Upper lobe of right lung (tissue), 1 donor: ENCODE results near the gene GMEB1. TPM values are rescaled to one million over a fixed set of nuclear protein-coding genes. Genes with fewer than 3 reads are reported as not detected.
"Not testable (repeated sequence)": the region's sequence is repeated elsewhere in the genome, so short reads cannot be mapped to it uniquely, and the experiment has no call there.

Source experiments
- ATAC-seq: fragments of 200-7000 bp; cut with Tn5 transposase; one replicate; pipeline ENCODE4 v1.9.1; 2020; ENCODE audit warnings: mild to moderate bottlenecking, moderate library complexity
- DNase-seq: peaks from one replicate; pipeline ENCODE4 v3.0.0-alpha.2; 2020
- H3K27ac ChIP-seq: fragments of 200-600 bp; one replicate; pipeline ENCODE4 v1.8.0; 2022
- H3K27me3 ChIP-seq: fragments of 200-600 bp; one replicate; pipeline ENCODE4 v1.8.0; 2022; ENCODE audit warnings: mild to moderate bottlenecking
- H3K36me3 ChIP-seq: fragments of 200-600 bp; one replicate; pipeline ENCODE4 v1.8.0; 2022
- H3K4me1 ChIP-seq: fragments of 200-600 bp; one replicate; pipeline ENCODE4 v1.8.0; 2022
- H3K4me3 ChIP-seq: fragments of 200-600 bp; one replicate; pipeline ENCODE4 v1.8.0; 2022; ENCODE audit warnings: mild to moderate bottlenecking
- H3K9me3 ChIP-seq: fragments of 200-600 bp; one replicate; pipeline ENCODE4 v1.8.0; 2022
- intact Hi-C: fragments of 100-400 bp; cut with DNase I; formaldehyde crosslinking; loops from one replicate; pipeline ENCODE4 v1.11.0; 2022
- total RNA-seq: library from RNA; stranded (reverse); fragmentation: NEBNext Ultra II Directional; extraction: Animal tissue kit (Norgen Biotek cat#: 25700); gene quantifications from one replicate; pipeline ENCODE4 v1.2.1, GENCODE V29; 2021
- TF ChIP-seq, protein P1 (sequence below): fragments of 200-600 bp; IDR thresholded peaks from one replicate; pipeline ENCODE4 v1.8.0; 2022; ENCODE audit warnings: antibody characterized with exemption
- donor health status: DM: no; HTN: yes; CAD: no; lungs with severe emphysema.

Gene GMEB1
- total RNA-seq, 1 donor from 2014 or later, result 12.9 TPM

DNA sequence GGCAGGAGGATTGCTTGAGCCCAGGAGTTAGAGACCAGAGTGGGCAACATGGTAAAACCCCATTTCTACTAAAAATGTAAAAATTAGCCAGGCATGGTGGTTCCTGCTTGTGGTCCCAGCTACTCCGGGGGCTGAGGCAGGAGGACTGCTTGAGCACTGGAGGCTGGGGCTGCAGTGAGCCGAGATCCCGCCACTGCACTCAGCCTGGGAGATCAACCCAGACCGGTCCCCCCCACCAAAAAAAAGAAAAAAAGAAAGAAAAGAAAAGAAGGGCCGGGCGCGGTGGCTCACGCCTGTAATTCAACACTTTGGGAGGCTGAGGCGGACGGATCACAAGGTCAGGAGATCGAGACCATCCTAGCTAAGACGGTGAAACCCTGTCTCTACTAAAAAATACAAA lies 1.8 kb upstream of the GMEB1 start:
- Histone ChIP-seq H3K4me1 (peaks cover 8% of the 10 kb centered on the region), H3K4me3 (no peak overlapping the region), H3K9me3 (no peaks in the 10 kb centered on the region), H3K27me3 (no peaks in the 10 kb centered on the region), H3K36me3 (no peaks in the 10 kb centered on the region), H3K27ac (no peak overlapping the region)
- TF ChIP-seq, protein P1, sequence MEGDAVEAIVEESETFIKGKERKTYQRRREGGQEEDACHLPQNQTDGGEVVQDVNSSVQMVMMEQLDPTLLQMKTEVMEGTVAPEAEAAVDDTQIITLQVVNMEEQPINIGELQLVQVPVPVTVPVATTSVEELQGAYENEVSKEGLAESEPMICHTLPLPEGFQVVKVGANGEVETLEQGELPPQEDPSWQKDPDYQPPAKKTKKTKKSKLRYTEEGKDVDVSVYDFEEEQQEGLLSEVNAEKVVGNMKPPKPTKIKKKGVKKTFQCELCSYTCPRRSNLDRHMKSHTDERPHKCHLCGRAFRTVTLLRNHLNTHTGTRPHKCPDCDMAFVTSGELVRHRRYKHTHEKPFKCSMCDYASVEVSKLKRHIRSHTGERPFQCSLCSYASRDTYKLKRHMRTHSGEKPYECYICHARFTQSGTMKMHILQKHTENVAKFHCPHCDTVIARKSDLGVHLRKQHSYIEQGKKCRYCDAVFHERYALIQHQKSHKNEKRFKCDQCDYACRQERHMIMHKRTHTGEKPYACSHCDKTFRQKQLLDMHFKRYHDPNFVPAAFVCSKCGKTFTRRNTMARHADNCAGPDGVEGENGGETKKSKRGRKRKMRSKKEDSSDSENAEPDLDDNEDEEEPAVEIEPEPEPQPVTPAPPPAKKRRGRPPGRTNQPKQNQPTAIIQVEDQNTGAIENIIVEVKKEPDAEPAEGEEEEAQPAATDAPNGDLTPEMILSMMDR, result no peak
- no peak for ATAC-seq
- no peak for DNase-seq
- intact Hi-C loops, result no loop called here

DNA sequence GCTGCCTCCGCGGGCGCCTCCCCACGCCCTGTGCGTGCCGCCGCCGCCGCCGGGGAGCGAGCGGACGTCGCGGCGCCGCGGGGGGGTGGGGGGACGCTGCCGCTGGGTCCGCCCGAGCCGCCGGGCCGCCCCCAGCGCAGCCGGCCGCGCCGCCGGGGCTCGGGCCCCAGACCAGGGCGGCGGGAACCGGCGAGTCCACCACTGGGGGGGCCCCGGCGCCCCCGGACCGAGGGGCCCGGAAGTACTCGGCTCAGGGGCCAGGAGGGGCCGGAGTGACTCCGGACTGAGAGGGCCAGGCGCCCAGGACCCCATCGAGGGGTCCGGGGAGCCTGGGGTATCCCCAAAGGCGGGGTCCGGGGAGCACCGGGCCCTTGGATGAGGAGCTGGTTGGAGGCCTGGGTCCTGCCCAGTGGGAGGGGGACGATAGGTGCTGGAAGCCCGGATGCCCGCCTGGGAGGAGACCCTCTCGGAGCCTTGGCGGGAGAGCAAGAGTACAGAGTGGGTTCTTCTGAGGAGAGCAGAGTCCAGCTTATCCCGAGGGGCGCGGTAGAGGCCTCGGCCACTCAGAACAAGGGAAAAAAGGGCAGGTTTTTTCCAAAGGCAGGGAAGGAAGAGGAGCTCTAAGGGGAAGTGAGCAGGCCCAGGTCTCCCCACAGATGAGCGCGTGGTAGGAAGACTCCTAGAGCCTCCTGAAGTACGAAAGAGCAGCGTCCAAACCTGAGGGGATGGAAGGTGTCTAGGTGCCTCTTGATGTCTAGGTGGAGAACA lies 556 bp downstream of the GMEB1 start:
- Histone ChIP-seq H3K4me1 (peaks cover 8% of the 10 kb centered on the region), H3K4me3 (peak overlapping the region; percentile 97), H3K36me3 (no peaks in the 10 kb centered on the region), H3K9me3 (no peaks in the 10 kb centered on the region), H3K27ac (peak overlapping the region; percentile 99), H3K27me3 (no peaks in the 10 kb centered on the region)
- intact Hi-C loops, result no loop called here
- TF ChIP-seq, protein P1, result no peak
- peak; percentile 88 for DNase-seq
- ATAC-seq, result peak; percentile 90

DNA sequence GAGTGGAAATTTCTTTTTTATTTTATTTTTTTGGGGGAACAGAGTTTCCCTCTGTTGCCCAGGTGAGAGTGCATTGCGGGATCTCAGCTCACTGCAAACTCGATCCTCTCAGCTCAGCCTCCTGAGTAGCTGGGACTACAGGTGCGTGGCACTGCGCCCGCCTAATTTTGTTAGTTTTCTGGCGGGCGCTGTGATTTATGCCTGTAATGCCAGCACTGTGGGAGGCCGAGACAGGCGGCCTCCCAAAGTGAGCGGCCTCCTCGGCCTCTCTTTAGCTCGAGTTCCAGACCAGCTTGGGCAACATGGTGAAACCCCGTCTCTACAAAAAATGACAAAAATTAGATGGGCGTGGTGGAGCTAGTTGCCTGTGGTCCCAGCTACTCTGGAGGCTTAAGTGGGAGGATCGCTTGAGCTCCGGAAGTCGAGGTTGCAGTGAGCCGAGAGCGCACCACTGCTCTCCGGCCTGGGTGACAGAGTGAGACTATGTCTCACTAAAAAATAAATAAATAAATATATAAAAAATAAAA lies 2.7 kb downstream of the GMEB1 start:
- Histone ChIP-seq H3K27me3 (no peaks in the 10 kb centered on the region), H3K4me3 (no peak overlapping the region), H3K36me3 (no peaks in the 10 kb centered on the region), H3K27ac (no peak overlapping the region), H3K4me1 (peaks cover 8% of the 10 kb centered on the region), H3K9me3 (no peaks in the 10 kb centered on the region)
- ATAC-seq, result no peak
- no peak for DNase-seq
- intact Hi-C loops, result no loop called here
- TF ChIP-seq, protein P1, result no peak

DNA sequence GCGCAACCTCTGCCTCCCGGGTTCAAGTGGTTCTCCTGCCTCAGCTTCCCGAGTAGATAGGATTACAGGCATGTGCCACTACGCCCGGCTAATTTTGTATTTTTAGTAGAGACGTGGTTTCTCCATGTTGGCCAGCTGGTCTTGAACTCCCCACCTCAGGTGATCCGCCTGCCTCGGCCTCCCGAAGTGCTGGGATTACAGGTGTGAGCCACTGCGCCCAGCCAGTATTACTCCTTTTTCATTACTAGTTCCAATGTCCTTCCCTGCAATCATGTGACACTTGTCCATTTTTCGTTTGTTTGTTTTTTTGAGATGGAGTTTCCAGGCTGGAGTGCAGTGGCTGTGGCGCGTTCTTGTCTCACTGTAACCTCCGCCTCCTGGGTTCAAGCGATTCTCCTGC lies 4.4 kb downstream of the GMEB1 start:
- not testable (repeated sequence) for DNase-seq

DNA sequence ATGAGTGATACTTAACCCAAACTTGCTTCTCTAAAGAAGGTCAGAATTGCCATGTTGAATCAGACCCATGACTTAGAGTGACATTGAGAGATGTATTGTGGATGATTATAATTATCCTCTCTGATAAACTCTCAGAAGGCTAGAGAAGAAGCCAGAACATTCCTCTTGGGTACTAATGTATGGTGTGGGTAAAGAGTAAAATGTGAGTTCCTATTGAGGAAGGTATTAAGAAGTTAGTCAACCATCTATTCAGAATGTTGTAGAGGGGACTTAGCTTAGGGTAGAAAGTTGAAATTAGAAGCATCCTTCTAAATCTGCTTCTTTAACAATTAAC lies 7.3 kb downstream of the GMEB1 start:
- intact Hi-C loops, result no loop called here
- DNase-seq (no peak), ATAC-seq (no peak)
- TF ChIP-seq, protein P1, result no peak
- no peaks in the 10 kb centered on the region for H3K27me3 ChIP-seq
- H3K4me3 ChIP-seq, result no peak overlapping the region
- H3K27ac ChIP-seq, result no peak overlapping the region
- H3K4me1 ChIP-seq, result no peaks in the 10 kb centered on the region
- no peaks in the 10 kb centered on the region for H3K9me3 ChIP-seq
- no peaks in the 10 kb centered on the region for H3K36me3 ChIP-seq

More for the DNA sequence above, 4.4 kb downstream of the GMEB1 start:
- H3K9me3 ChIP-seq, H3K4me1 ChIP-seq, H3K36me3 ChIP-seq, ATAC-seq, H3K27me3 ChIP-seq, H3K27ac ChIP-seq, intact Hi-C loops, H3K4me3 ChIP-seq: not testable (repeated sequence)

DNA sequence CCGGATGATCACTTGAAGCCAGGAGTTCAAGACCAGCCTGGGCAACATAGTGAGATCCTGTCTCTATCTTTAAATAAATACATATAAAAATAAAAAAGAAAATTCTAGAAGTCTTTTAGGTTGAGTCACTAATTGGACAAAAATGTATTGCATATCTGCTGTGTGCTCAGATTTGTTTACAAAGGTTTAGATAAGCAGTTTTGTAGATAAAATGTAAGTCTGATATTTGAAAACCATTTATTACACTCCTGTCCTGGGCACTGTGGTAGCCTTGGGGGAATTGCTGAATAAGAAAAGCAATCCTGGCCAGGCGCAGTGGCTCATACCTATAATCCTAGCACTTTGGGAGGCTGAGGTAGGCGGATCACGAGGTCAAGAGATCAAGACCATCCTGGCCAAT lies 11.6 kb downstream of the GMEB1 start:
- Histone ChIP-seq H3K36me3 (peaks cover 19% of the 10 kb centered on the region), H3K9me3 (no peaks in the 10 kb centered on the region), H3K4me3 (no peak overlapping the region), H3K27me3 (no peaks in the 10 kb centered on the region), H3K27ac (no peak overlapping the region), H3K4me1 (no peaks in the 10 kb centered on the region)
- intact Hi-C loops, result no loop called here
- no peak for ATAC-seq
- DNase-seq, result no peak
- TF ChIP-seq, protein P1, result no peak
